Liver (tissue), 9 donors: ENCODE measurements around the gene SLC6A8. TPM values are rescaled to one million over a fixed set of nuclear protein-coding genes. Genes with fewer than 3 reads are reported as not detected.

Source experiments
- DNase-seq: peaks from one replicate; pipeline ENCODE4 v3.0.0-alpha.2; 2017; ENCODE audit warnings: low spot score
- H3K27ac ChIP-seq, 2 donors: one replicate each; pipeline ENCODE4 v1.7.0; 2013; ENCODE audit warnings: inconsistent platforms in 2 of 2, low read length in 2 of 2, control low read depth in 1 of 2, low read depth in 1 of 2, mild to moderate bottlenecking in 1 of 2
- H3K27me3 ChIP-seq, 4 donors: one replicate each; pipeline versions ENCODE4 v1.6.1 to v1.7.0; 2013; ENCODE audit warnings: low read length in 3 of 4, inconsistent platforms in 1 of 4, mild to moderate bottlenecking in 1 of 4, moderate library complexity in 1 of 4; ENCODE audit not compliant: control insufficient read depth in 4 of 4, insufficient read depth in 4 of 4
- H3K36me3 ChIP-seq, 4 donors: one replicate each; pipeline versions ENCODE4 v1.6.1 to v1.7.0; 2013; ENCODE audit warnings: low read length in 3 of 4, mild to moderate bottlenecking in 3 of 4, low read depth in 1 of 4, moderate library complexity in 1 of 4; ENCODE audit not compliant: control insufficient read depth in 4 of 4, insufficient read depth in 3 of 4
- H3K4me1 ChIP-seq, 4 donors: one replicate each; pipeline versions ENCODE4 v1.6.1 to v1.7.0; 2013; ENCODE audit warnings: low read length in 3 of 4, mild to moderate bottlenecking in 3 of 4, moderate library complexity in 1 of 4; ENCODE audit not compliant: control insufficient read depth in 4 of 4, insufficient read depth in 4 of 4
- H3K4me3 ChIP-seq, 3 donors: one replicate each; pipeline versions ENCODE4 v1.6.1 to v1.7.0; 2013; ENCODE audit warnings: low read length in 3 of 3, control low read depth in 1 of 3, low read depth in 1 of 3, mild to moderate bottlenecking in 1 of 3
- H3K9ac ChIP-seq, 2 donors: one replicate each; pipeline ENCODE4 v1.7.0; 2013; ENCODE audit warnings: low read length in 2 of 2, mild to moderate bottlenecking in 2 of 2, moderate library complexity in 2 of 2, control low read depth in 1 of 2, low read depth in 1 of 2
- H3K9me3 ChIP-seq, 4 donors: one replicate each; pipeline versions ENCODE4 v1.6.1 to v1.7.0; 2013; ENCODE audit warnings: low read length in 3 of 4; ENCODE audit not compliant: control insufficient read depth in 4 of 4
- ATF3 ChIP-seq: IDR thresholded peaks from 2 replicates; pipeline ENCODE4 v1.6.1; 2016; ENCODE audit warnings: antibody characterized with exemption
- CTCF ChIP-seq: fragments of 150-350 bp; IDR thresholded peaks from 2 replicates; pipeline ENCODE4 v1.5.1; 2017; ENCODE audit warnings: improper control_type of control experiment, low read depth, low read length; ENCODE audit not compliant: missing input control
- EGR1 ChIP-seq, 2 donors: IDR thresholded peaks; 2 replicates each; pipeline ENCODE4 v1.6.1; 2016 to 2018; ENCODE audit warnings: antibody characterized with exemption in 2 of 2, low read depth in 2 of 2
- FOXA1 ChIP-seq: IDR thresholded peaks from 2 replicates; pipeline ENCODE4 v1.6.1; 2016; ENCODE audit warnings: antibody characterized with exemption
- FOXA2 ChIP-seq: IDR thresholded peaks from 2 replicates; pipeline ENCODE4 v1.6.1; 2016; ENCODE audit warnings: antibody characterized with exemption
- GABPA ChIP-seq, 2 donors: IDR thresholded peaks in 1 of 2; conservative IDR thresholded peaks in 1 of 2; 2 replicates each; pipeline ENCODE4 v1.6.1; 2016; ENCODE audit warnings: antibody characterized with exemption in 2 of 2, mild to moderate bottlenecking in 1 of 2, moderate library complexity in 1 of 2
- HNF4A ChIP-seq, 2 donors: conservative IDR thresholded peaks; 2 replicates each; pipeline ENCODE4 v1.6.1; 2016; ENCODE audit warnings: antibody characterized with exemption in 2 of 2, mild to moderate bottlenecking in 2 of 2
- HNF4G ChIP-seq: IDR thresholded peaks from 2 replicates; pipeline ENCODE4 v1.6.1; 2016; ENCODE audit warnings: antibody characterized with exemption
- JUND ChIP-seq, 2 donors: IDR thresholded peaks; 2 replicates each; pipeline ENCODE4 v1.6.1; 2016; ENCODE audit warnings: antibody characterized with exemption in 2 of 2
- MAX ChIP-seq: IDR thresholded peaks from 2 replicates; pipeline ENCODE4 v1.6.1; 2016; ENCODE audit warnings: antibody characterized with exemption
- NR2F2 ChIP-seq: IDR thresholded peaks from 2 replicates; pipeline ENCODE4 v1.6.1; 2016; ENCODE audit warnings: antibody characterized with exemption
- RAD21 ChIP-seq, 2 donors: IDR thresholded peaks; 2 replicates each; pipeline ENCODE4 v1.6.1; 2016; ENCODE audit warnings: antibody characterized with exemption in 2 of 2, mild to moderate bottlenecking in 2 of 2
- RXRA ChIP-seq, 2 donors: IDR thresholded peaks; 2 replicates each; pipeline ENCODE4 v1.6.1; 2017 to 2018; ENCODE audit warnings: antibody characterized with exemption in 2 of 2, mild to moderate bottlenecking in 1 of 2
- SP1 ChIP-seq: IDR thresholded peaks from 2 replicates; pipeline ENCODE4 v1.6.1; 2018; ENCODE audit warnings: antibody characterized with exemption, mild to moderate bottlenecking
- YY1 ChIP-seq: IDR thresholded peaks from 2 replicates; pipeline ENCODE4 v1.6.1; 2016; ENCODE audit warnings: antibody characterized with exemption, mild to moderate bottlenecking
- WGBS: extraction: QIAGEN DNeasy Blood & Tissue Kit; methylation state at CpG from one replicate; pipeline ENCODE4 v1.1.7; 2013; 5-methylcytosine and 5-hydroxymethylcytosine counted together
- polyA plus RNA-seq, 2 donors: library from polyadenylated mRNA; stranded (reverse) in 1 of 2; unstranded in 1 of 2; fragments of 200-250 nt in 1 of 2; fragments of >200 nt in 1 of 2; fragmentation: Nextera tagmentation in 1 of 2; extraction: Ambion mirVana in 1 of 2; gene quantifications; one replicate each; pipeline versions ENCODE4 v1.2.1 to v1.2.3, GENCODE V29; 2013 to 2015
- total RNA-seq, 2 donors: library from RNA; depleted of rRNA; stranded (reverse); fragments of >200 nt; gene quantifications; one replicate each; pipeline ENCODE4 v1.2.3, GENCODE V29; 2014
- donor health status: healthy.
- donor health status: healthy.
- donor health status: healthy.
- donor health status: healthy.
- donor health status: healthy.

The SLC6A8 gene
- total and polyA plus RNA-seq, 4 donors, result 0.25 to 44.4 (median 1.4) TPM

GRCh38 chrX:153738056-153738605 lies 50.4 kb downstream of the SLC6A8 start:
- H3K4me3 ChIP-seq, result no peak overlapping the region
- no peak for DNase-seq
- H3K27me3 ChIP-seq, result no peaks in the 10 kb centered on the region
- no peak overlapping the region for H3K9ac ChIP-seq
- TF ChIP-seq CTCF (no peak), NR2F2 (no peak), FOXA1 (no peak), MAX (no peak), RXRA (IDR thresholded peaks at IDR 0.05) (no peak), YY1 (no peak)
- no peaks in the 10 kb centered on the region for H3K4me1 ChIP-seq
- peaks cover 0 to 8% (median 2%) of the 10 kb centered on the region in 4 donors for H3K36me3 ChIP-seq
- H3K9me3 ChIP-seq, result no peaks in the 10 kb centered on the region
- WGBS, result 97% methylated on average over 24 of the region's 27 CpGs
- no peak overlapping the region for H3K27ac ChIP-seq

- Histone ChIP-seq H3K36me3 (peaks cover 0 to 8% (median 2%) of the 10 kb centered on the region in 4 donors), H3K9me3 (no peaks in the 10 kb centered on the region), H3K27me3 (no peaks in the 10 kb centered on the region), H3K9ac (no peak overlapping the region), H3K4me3 (no peak overlapping the region), H3K27ac (no peak overlapping the region), H3K4me1 (no peaks in the 10 kb centered on the region)
- WGBS, result 92% methylated on average over 29 of the region's 29 CpGs
- TF ChIP-seq SP1, result no peak
- TF ChIP-seq JUND (IDR thresholded peaks at IDR 0.05), result no peak
- no peak for TF ChIP-seq HNF4G
- no peak for TF ChIP-seq EGR1 (IDR thresholded peaks at IDR 0.05; ENCODE audit: low read depth in 2 of 2)
- no peak for TF ChIP-seq ATF3
- TF ChIP-seq CTCF, result no peak
- no peak for TF ChIP-seq GABPA (IDR thresholded peaks at IDR 0.05 in 1 of 2, conservative IDR thresholded peaks at IDR 0.05 in 1 of 2)
- no peak for TF ChIP-seq FOXA2
- TF ChIP-seq RAD21 (IDR thresholded peaks at IDR 0.05), result no peak
- TF ChIP-seq YY1, result no peak
- TF ChIP-seq HNF4A (conservative IDR thresholded peaks at IDR 0.05), result no peak
- DNase-seq, result no peak
Measured at GRCh38 chrX:153739754-153740486, 52.2 kb downstream of the SLC6A8 start.
